ENCODE results near the gene ITPR3.
"Not testable (repeated sequence)": the region's sequence is repeated elsewhere in the genome, so short reads cannot be mapped to it uniquely, and the experiment has no call there.

DNA sequence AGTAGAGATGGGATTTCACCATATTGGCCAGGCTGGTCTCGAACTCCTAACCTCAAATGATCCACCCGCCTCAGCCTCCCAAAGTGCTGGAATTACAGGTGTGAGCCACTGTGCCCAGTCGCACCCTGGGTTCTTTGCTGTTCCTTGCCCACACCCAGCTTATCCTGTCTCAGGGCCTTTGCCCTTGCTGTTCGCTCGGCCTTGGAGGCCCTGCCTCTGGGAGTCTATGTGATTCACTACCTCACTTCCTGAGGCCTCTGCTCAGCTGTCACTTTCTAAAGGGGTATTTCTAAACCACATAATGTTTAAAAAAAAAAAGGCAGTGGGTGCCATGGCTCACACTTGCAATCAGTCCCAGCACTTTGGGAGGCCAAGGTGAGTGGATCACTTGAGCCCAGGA is 24.2 kb upstream of the ITPR3 start:
- not testable (repeated sequence) for TF ChIP-seq POLR2AphosphoS5 (IDR thresholded peaks at IDR 0.05; ENCODE audit: low read depth, low read length); EZH2 (IDR thresholded peaks at IDR 0.05); CTCF (IDR thresholded peaks at IDR 0.05 in 2 of 3, conservative IDR thresholded peaks at IDR 0.05 in 1 of 3; ENCODE audit: borderline replicate concordance in 1 of 3, insufficient read depth in 1 of 3, low read depth in 2 of 3, low read length in 2 of 3); ZNF274 (IDR thresholded peaks at IDR 0.05; ENCODE audit: low read depth, low read length)
